HL-60 (cell line): ENCODE results near the gene SNCG.

ENCODE experiments used
- DNase-seq, 2 experiments: peaks; one replicate each; pipeline ENCODE4 v3.0.0-alpha.2; 2010 to 2020; ENCODE audit warnings: low read depth in 1 of 2, low spot score in 1 of 2
- H3K27ac ChIP-seq: fragments of 250-450 bp; sonication (Bioruptor Pico); replicated peaks from 2 replicates; pipeline ENCODE4 v1.5.1; 2020; ENCODE audit warnings: mild to moderate bottlenecking, moderate library complexity
- H3K27me3 ChIP-seq: fragments of 250-450 bp; sonication (Bioruptor Pico); 2 replicates; pipeline ENCODE4 v1.5.1; 2021; ENCODE audit warnings: mild to moderate bottlenecking, moderate library complexity; ENCODE audit not compliant: insufficient read depth, poor library complexity, severe bottlenecking
- H3K4me3 ChIP-seq: replicated peaks from 2 replicates; pipeline ENCODE4 v1.5.1; 2011; ENCODE audit warnings: mild to moderate bottlenecking, control low read depth, low read length; ENCODE audit not compliant: insufficient read depth
- CTCF ChIP-seq: IDR thresholded peaks from one replicate; pipeline ENCODE4 v1.5.1; 2011; ENCODE audit warnings: low read length, control low read depth, inconsistent platforms; ENCODE audit not compliant: insufficient read depth
- GABPA ChIP-seq: IDR thresholded peaks from 2 replicates; pipeline ENCODE4 v1.6.1; 2012; ENCODE audit warnings: low read depth
- POLR2AphosphoS5 ChIP-seq: IDR thresholded peaks from 2 replicates; pipeline ENCODE4 v1.6.1; 2012; ENCODE audit warnings: low read depth
- REST ChIP-seq: IDR thresholded peaks from 2 replicates; pipeline ENCODE4 v1.6.1; 2012; ENCODE audit warnings: low read depth; ENCODE audit not compliant: insufficient replicate concordance
- SPI1 ChIP-seq: IDR thresholded peaks from 2 replicates; pipeline ENCODE4 v1.6.1; 2012; ENCODE audit warnings: low read depth, mild to moderate bottlenecking, borderline replicate concordance

SNCG gene

GRCh38 chr10:86967481-86967941 is 9.1 kb downstream of the SNCG start:
- H3K27me3 ChIP-seq = peaks cover 34% of the 10 kb centered on the region
- no peak for DNase-seq
- TF ChIP-seq POLR2AphosphoS5 (no peak), REST (no peak), CTCF (no peak), SPI1 (no peak), GABPA (no peak)
- H3K4me3 ChIP-seq = no peak overlapping the region
- H3K27ac ChIP-seq = no peak overlapping the region

- no peak within 1 kb of the TSS for H3K4me3 ChIP-seq
- DNase-seq = no peak
- H3K27me3 ChIP-seq = peaks cover 34% of the 10 kb centered on the region
- no peak within 1 kb of the TSS for H3K27ac ChIP-seq
- TF ChIP-seq CTCF (no peak), REST (no peak), POLR2AphosphoS5 (no peak), SPI1 (no peak)
Measured at GRCh38 chr10:86968271-86968993, 10.0 kb downstream of the SNCG start, which contains the start of gene ADIRF. TSS of gene ADIRF (plus strand) at chr10:86968482. CDS start at chr10:86968545, 63 bp downstream.

GRCh38 chr10:86968994-86969355 is 10.6 kb downstream of the SNCG start:
- no peak for DNase-seq
- H3K4me3 ChIP-seq = no peak overlapping the region

More at GRCh38 chr10:86968994-86969355, 10.6 kb downstream of the SNCG start:
- peaks cover 34% of the 10 kb centered on the region for H3K27me3 ChIP-seq
- TF ChIP-seq SPI1 (no peak), CTCF (no peak), POLR2AphosphoS5 (no peak), GABPA (no peak), REST (no peak)
- no peak overlapping the region for H3K27ac ChIP-seq
